NCI-H2081 (cell line): ENCODE data around the gene TFAP2D.

ENCODE experiments used
- DNase-seq, 2 experiments: peaks; one replicate each; lab custom pipeline; 2025; lab: John Stamatoyannopoulos, UW

The TFAP2D gene

GRCh38 chr6:50720623-50721022, 7.3 kb downstream of the TFAP2D start:
- no peak for DNase-seq

- DNase-seq = no peak
Measured at GRCh38 chr6:50721978-50722377, 8.7 kb downstream of the TFAP2D start.

DNA sequence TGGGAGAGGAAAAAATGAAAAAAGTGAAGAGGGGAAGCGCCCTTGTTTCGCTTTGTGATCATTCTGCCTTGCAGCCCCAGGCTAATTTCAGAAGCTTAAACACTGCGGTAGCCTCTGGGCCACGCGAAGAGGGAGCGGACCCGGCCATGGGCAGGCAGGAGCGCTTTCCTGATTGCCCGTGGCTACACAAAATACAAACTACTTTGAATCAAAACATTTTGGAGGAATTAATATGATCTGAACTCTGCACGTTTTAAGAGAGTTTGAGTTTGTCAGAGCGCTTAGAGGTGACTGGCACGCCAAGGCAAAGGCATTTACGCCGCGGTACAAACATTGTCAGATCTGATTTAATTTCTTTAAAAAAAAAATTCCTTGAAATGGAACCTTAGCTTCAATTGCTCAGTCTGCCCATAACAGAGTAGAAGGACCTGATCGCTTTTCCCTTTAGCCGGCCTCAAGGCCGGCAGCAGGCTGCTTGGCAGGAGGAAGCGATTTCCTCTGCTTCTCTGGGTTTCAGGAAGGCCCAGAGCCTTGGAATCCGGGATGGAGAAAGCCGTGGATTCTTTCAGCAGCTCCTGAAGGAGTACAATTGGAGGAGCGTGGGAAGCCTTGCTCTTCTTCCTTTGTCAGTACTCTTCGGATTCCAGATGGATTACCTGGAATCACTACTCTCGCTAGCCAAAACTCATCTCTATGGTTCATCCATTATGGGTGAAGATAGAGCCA, 9.7 kb downstream of the TFAP2D start:
- DNase-seq = no peak

GRCh38 chr6:50724381-50725124, 11.2 kb downstream of the TFAP2D start:
- no peak for DNase-seq

DNA sequence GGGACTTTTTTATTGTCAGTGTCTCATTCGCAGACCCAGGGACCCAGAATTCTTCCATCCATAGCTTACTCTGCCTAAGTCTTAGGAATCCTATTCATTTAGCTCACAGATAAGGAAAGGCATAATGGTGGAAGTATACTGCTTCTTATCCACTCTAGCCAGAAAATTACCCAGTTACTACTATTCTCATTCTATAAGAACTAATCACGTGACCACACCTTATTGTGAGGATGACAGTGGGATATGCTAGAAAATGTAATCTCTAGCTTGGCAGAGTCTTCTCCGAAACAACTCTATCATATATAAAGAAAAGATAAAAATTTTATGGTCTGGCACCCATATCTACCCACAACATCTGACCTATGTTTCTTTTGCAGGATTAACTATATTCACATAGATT, 21.2 kb downstream of the TFAP2D start:
- DNase-seq = no peak

- no peak for DNase-seq
Measured at GRCh38 chr6:50742161-50742560, 28.8 kb downstream of the TFAP2D start.

DNA sequence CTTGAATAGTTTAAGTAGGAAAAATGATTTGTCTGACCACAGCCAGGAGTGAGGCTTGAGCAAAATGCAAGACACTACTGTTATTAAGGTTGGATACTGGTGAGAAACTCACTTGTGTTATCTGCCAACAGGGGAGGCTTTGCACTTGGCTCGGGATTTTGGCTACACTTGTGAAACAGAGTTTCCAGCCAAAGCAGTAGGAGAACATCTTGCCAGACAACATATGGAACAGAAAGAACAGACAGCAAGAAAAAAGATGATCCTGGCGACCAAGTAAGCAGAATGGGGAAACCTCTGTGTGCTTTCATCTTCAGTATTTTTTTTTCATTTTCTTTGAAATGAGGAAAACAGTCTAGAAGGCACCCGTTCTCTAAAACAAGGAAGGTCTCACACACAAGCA, 31.6 kb downstream of the TFAP2D start:
- DNase-seq = no peak

- no peak for DNase-seq
Measured at GRCh38 chr6:50762798-50763197, 49.5 kb downstream of the TFAP2D start.

GRCh38 chr6:50778696-50779095, 65.4 kb downstream of the TFAP2D start:
- DNase-seq = no peak

DNA sequence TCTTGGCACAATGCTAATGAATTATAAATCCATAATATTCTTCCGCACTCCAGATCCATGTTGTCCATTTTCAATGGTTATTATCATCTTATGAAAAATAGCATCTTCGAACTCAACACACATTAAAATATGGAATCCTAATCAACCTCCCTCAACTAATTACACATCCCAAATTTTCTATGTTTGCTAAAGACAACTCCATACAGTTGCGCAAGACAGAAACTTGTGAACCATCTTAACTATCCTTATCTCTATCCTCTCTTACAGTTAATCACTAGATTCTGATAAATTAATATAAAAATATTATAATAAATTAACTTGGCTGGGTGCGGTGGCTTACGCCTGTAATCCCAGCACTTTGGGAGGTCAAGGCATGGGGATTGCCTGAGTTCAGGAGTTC, 67.1 kb downstream of the TFAP2D start:
- DNase-seq = no peak

DNA sequence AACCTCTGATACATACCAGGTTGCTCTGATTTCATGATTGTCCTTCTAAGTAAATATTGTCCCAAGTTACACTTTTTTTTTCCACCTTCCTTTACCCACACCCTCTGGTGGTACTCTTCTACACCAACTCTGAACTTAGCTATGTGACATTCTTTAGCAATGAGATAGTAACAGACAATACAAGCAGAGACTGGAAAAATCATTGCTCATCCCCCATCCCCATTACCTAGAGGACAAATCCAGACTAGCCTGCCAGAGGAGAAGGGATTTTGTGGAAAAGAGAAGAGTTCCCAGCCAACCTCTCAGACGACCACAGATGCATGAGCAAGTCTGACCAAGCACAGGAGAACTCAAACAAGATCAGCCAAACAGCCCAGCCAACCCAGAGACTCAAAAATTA, 72.6 kb downstream of the TFAP2D start:
- DNase-seq = no peak

- DNase-seq = peak; percentile 42 to 46
Measured at GRCh38 chr6:50791900-50792508, 78.7 kb downstream of the TFAP2D start.

DNA sequence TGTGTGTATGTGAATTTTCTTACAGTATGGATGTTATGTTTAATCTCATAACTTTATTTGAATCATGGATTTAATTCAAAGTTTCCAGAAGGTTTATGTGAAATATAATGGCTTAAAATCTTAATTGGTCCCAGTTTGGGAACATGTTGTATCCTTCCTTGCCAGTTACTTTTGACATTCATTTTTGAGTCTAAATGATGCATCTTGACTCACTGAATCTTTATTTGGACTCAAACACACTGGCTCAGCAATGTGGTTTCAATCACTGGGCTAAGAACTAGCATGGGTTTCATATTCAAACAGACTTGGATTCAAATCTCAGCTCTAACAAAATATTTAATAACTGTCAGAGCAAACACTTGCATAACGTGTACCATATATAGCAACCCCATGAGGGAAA, 79.4 kb downstream of the TFAP2D start:
- no peak for DNase-seq

GRCh38 chr6:50795574-50795973, 82.2 kb downstream of the TFAP2D start:
- no peak for DNase-seq

GRCh38 chr6:50804283-50804682, 91.0 kb downstream of the TFAP2D start:
- no peak for DNase-seq

GRCh38 chr6:50807035-50807434, 93.7 kb downstream of the TFAP2D start:
- DNase-seq = no peak

DNA sequence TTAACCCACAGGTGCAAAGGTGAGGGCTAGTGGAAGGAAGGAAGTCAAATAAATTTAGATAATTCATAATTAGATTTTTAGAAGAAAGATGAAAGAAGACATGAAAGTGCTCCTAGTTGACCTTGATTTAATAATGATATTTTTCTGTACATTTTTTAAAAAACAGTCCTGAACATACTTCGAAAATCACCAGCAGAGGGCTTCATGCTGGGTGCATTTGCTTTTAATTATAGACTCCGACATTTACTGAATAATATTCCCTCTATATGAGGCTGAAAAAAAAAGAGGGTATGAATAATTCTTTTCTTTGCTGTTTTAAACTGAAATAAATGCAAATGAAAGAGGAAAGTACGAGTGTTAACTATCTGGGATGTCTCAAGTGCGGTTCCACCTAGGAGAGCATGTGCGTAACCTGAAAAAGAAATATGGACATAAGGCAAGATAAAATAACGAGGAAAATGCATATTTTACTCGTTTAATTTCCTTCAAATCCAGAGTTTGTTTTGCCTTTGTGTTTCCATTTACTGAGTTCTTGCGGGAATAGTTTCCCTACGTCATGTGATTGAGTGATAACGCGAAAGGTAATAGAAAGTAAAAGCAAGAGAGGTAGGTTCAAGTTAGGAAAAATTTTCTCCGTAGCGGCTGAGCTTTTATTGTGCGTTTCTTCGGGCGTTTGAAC, 102.2 kb downstream of the TFAP2D start:
- DNase-seq = no peak

GRCh38 chr6:50816115-50816675, 102.9 kb downstream of the TFAP2D start:
- DNase-seq = peak; percentile 65

DNA sequence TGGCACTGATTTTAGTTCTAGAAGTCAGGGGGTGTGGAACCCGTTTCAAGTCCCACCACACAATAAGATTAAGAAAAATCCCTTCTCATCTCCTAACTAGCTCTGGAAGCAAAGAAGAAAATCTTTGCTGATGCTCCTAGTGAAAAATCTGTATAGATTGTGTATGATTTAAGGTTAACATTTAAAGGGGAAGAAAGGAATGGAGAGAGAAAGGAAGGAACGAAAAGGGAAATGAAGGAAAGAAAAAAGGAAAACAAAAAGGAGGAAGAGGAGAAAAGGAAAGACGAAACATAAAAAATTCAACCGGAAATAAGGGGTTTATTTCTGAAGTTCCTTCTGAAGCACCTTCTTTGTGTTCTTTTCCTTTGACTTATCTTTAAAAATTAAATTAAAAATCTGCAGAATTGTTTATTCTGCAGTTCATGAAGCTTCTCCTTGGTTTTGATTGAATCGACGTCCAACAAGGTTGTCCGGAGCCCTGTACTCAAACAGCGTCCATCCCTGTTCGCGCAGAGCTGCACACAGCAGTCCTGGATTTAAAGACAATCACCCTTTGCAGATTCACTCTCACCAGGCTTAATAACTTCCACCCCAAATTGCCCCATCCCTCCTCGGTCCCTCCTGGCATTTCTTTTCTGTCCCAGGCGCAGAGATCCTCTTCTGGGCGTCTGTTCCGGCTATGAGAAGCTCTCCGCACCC, 103.8 kb downstream of the TFAP2D start:
- no peak for DNase-seq

DNA sequence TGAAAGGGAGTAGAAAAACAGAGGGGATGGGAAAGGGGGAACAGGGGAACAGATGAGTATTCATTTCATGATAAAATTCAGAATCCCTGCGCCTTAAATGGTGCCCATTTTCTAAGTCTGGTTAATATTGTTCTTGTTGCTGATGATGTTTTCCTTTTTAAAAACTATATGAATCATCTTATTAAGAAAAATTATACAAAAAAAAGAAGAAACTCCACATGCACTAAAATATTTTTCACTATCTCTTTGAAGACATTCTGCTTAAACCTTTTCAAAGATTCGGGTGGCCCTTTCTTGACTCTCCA, 104.3 kb downstream of the TFAP2D start:
- DNase-seq = no peak

- DNase-seq = no peak
Measured at GRCh38 chr6:50818020-50818419, 104.7 kb downstream of the TFAP2D start.

- DNase-seq = no peak
Measured at GRCh38 chr6:50818673-50819072, 105.3 kb downstream of the TFAP2D start, which contains the start of gene TFAP2B. Gene TFAP2B, plus strand, starts transcription at chr6:50818871. Its CDS starts 21 bp downstream, at chr6:50818892.
